Measurements from ENCODE around the gene CDK14.

The CDK14 gene

GRCh38 chr7:90645784-90646183 is 49.7 kb downstream of the CDK14 start:
- DNase-seq, result no peak

GRCh38 chr7:90648107-90648506 is 52.0 kb downstream of the CDK14 start:
- no peak for DNase-seq

- no peak for DNase-seq
Observed at GRCh38 chr7:90648834-90649233, 52.7 kb downstream of the CDK14 start.

- no peak for DNase-seq
Observed at GRCh38 chr7:90654718-90655427, 58.8 kb downstream of the CDK14 start.

GRCh38 chr7:90655566-90655965 is 59.4 kb downstream of the CDK14 start:
- no peak for DNase-seq

- DNase-seq, result no peak
Observed at GRCh38 chr7:90657481-90657880, 61.4 kb downstream of the CDK14 start.

- no peak for DNase-seq
Observed at GRCh38 chr7:90660100-90660499, 64.0 kb downstream of the CDK14 start.

- DNase-seq, result no peak
Observed at GRCh38 chr7:90660819-90661218, 64.7 kb downstream of the CDK14 start.

- no peak for DNase-seq
Observed at GRCh38 chr7:90661290-90662151, 65.4 kb downstream of the CDK14 start.

- no peak for DNase-seq
Observed at GRCh38 chr7:90663176-90663575, 67.1 kb downstream of the CDK14 start.

- DNase-seq, result no peak
Observed at GRCh38 chr7:90666186-90666585, 70.1 kb downstream of the CDK14 start.

- DNase-seq, result no peak
Observed at GRCh38 chr7:90668992-90669391, 72.9 kb downstream of the CDK14 start.

- no peak for DNase-seq
Observed at GRCh38 chr7:90669492-90669891, 73.4 kb downstream of the CDK14 start.

- DNase-seq, result no peak
Observed at GRCh38 chr7:90671571-90671970, 75.5 kb downstream of the CDK14 start.

GRCh38 chr7:90672210-90672609 is 76.1 kb downstream of the CDK14 start:
- DNase-seq, result no peak

GRCh38 chr7:90674625-90675024 is 78.5 kb downstream of the CDK14 start:
- DNase-seq, result no peak

- DNase-seq, result no peak
Observed at GRCh38 chr7:90675982-90676381, 79.9 kb downstream of the CDK14 start.

GRCh38 chr7:90677486-90678404 is 81.6 kb downstream of the CDK14 start:
- DNase-seq, result no peak

GRCh38 chr7:90678986-90679385 is 82.9 kb downstream of the CDK14 start:
- DNase-seq, result no peak

- DNase-seq, result no peak
Observed at GRCh38 chr7:90680484-90680883, 84.4 kb downstream of the CDK14 start.

GRCh38 chr7:90681336-90682022 is 85.4 kb downstream of the CDK14 start:
- no peak for DNase-seq

GRCh38 chr7:90686146-90686545 is 90.0 kb downstream of the CDK14 start:
- no peak for DNase-seq

GRCh38 chr7:90688810-90689209 is 92.7 kb downstream of the CDK14 start:
- no peak for DNase-seq
